ENCODE results near the gene ADAM10. TPM values are rescaled to one million over a fixed set of nuclear protein-coding genes. Genes with fewer than 3 reads are reported as not detected.

The ADAM10 gene
- total RNA-seq, 1 experiment from 2014 or later, result 170 TPM

- Mint-ChIP-seq H3K36me3 (ENCODE audit: insufficient read depth, unreplicated experiment) (no peaks in the 10 kb centered on the region), H3K9me3 (ENCODE audit: unreplicated experiment) (no peaks in the 10 kb centered on the region), H3K4me1 (ENCODE audit: low read depth, unreplicated experiment) (peaks cover 2% of the 10 kb centered on the region), H3K27ac (ENCODE audit: unreplicated experiment) (no peak overlapping the region), H3K27me3 (ENCODE audit: insufficient read depth, unreplicated experiment) (no peaks in the 10 kb centered on the region), H3K4me3 (ENCODE audit: unreplicated experiment) (no peak overlapping the region)
- no peak for DNase-seq
- Histone ChIP-seq H3K27me3 (replicated peaks; ENCODE audit: control insufficient read depth, insufficient read depth, low read length) (no peaks in the 10 kb centered on the region), H3K36me3 (ENCODE audit: control insufficient read depth, insufficient read depth, low read length) (no peaks in the 10 kb centered on the region), H3K9me3 (no peaks in the 10 kb centered on the region; the same call in 1 of the 2 replicates), H3K4me1 (0 out of 2 replicates have a peak, but pooled peaks cover 7% of the 10 kb centered on the region), H3K4me3 (ENCODE audit: low read depth, low read length) (no peak overlapping the region)
- CTCF ChIA-PET, result no interaction called here
- intact Hi-C loops (cut with micrococcal nuclease; ENCODE audit: unreplicated experiment), result no loop called here
- POLR2A ChIA-PET, result no interaction called here
- TF ChIP-seq CTCF (IDR thresholded peaks at IDR 0.05; ENCODE audit: insufficient read depth in 1 of 2, low read depth in 1 of 2, low read length in 1 of 2, severe bottlenecking in 1 of 2, unreplicated experiment in 1 of 2), result no peak
- no TSS peak for BruUV-seq (replicated peaks)
Measured at GRCh38 chr15:58561321-58561720, 188.2 kb downstream of the ADAM10 start.

GRCh38 chr15:58559904-58560588 is 189.5 kb downstream of the ADAM10 start:
- Mint-ChIP-seq H3K4me3 (ENCODE audit: unreplicated experiment) (no peak overlapping the region), H3K36me3 (ENCODE audit: insufficient read depth, unreplicated experiment) (no peaks in the 10 kb centered on the region), H3K9me3 (ENCODE audit: unreplicated experiment) (no peaks in the 10 kb centered on the region), H3K27ac (ENCODE audit: unreplicated experiment) (no peak overlapping the region), H3K4me1 (ENCODE audit: low read depth, unreplicated experiment) (peaks cover 15% of the 10 kb centered on the region), H3K27me3 (ENCODE audit: insufficient read depth, unreplicated experiment) (no peaks in the 10 kb centered on the region)
- Histone ChIP-seq H3K4me1 (0 out of 2 replicates have a peak, but pooled peaks cover 7% of the 10 kb centered on the region), H3K4me3 (ENCODE audit: low read depth, low read length) (no peak overlapping the region), H3K36me3 (ENCODE audit: control insufficient read depth, insufficient read depth, low read length) (no peaks in the 10 kb centered on the region), H3K27me3 (replicated peaks; ENCODE audit: control insufficient read depth, insufficient read depth, low read length) (no peaks in the 10 kb centered on the region), H3K9me3 (no peaks in the 10 kb centered on the region; the same call in 1 of the 2 replicates)
- BruUV-seq (replicated peaks), result no TSS peak
- POLR2A ChIA-PET, result no interaction called here
- intact Hi-C loops (cut with micrococcal nuclease; ENCODE audit: unreplicated experiment), result no loop called here
- TF ChIP-seq CTCF (IDR thresholded peaks at IDR 0.05; ENCODE audit: insufficient read depth in 1 of 2, low read depth in 1 of 2, low read length in 1 of 2, severe bottlenecking in 1 of 2, unreplicated experiment in 1 of 2), result no peak
- CTCF ChIA-PET, result no interaction called here
- no peak for DNase-seq

GRCh38 chr15:58558777-58559176 is 190.7 kb downstream of the ADAM10 start:
- Mint-ChIP-seq H3K27me3 (ENCODE audit: insufficient read depth, unreplicated experiment) (no peaks in the 10 kb centered on the region), H3K36me3 (ENCODE audit: insufficient read depth, unreplicated experiment) (no peaks in the 10 kb centered on the region), H3K4me1 (ENCODE audit: low read depth, unreplicated experiment) (peaks cover 17% of the 10 kb centered on the region), H3K27ac (ENCODE audit: unreplicated experiment) (no peak overlapping the region), H3K9me3 (ENCODE audit: unreplicated experiment) (no peaks in the 10 kb centered on the region), H3K4me3 (ENCODE audit: unreplicated experiment) (no peak overlapping the region)
- DNase-seq, result no peak
- H3K27me3 ChIP-seq (replicated peaks; ENCODE audit: control insufficient read depth, insufficient read depth, low read length), result no peaks in the 10 kb centered on the region
- CTCF ChIA-PET, result no interaction called here
- POLR2A ChIA-PET, result no interaction called here
- H3K9me3 ChIP-seq, result no peaks in the 10 kb centered on the region; the same call in 1 of the 2 replicates
- no TSS peak for BruUV-seq (replicated peaks)
- intact Hi-C loops (cut with micrococcal nuclease; ENCODE audit: unreplicated experiment), result no loop called here
- no peaks in the 10 kb centered on the region for H3K36me3 ChIP-seq (ENCODE audit: control insufficient read depth, insufficient read depth, low read length)
- TF ChIP-seq CTCF (IDR thresholded peaks at IDR 0.05; ENCODE audit: insufficient read depth in 1 of 2, low read depth in 1 of 2, low read length in 1 of 2, severe bottlenecking in 1 of 2, unreplicated experiment in 1 of 2), result no peak
- no peak overlapping the region for H3K4me3 ChIP-seq (ENCODE audit: low read depth, low read length)
- H3K4me1 ChIP-seq, result 0 out of 2 replicates have a peak, but pooled peaks cover 7% of the 10 kb centered on the region
